Heart left ventricle (tissue), 13 donors: ENCODE measurements around the gene SLCO3A1.

ENCODE experiments used
- POLR2A ChIP-seq, 2 donors: fragments of 450-650 bp; IDR thresholded peaks; one replicate each; pipeline ENCODE4 v1.6.1; 2017; ENCODE audit warnings: antibody characterized with exemption in 2 of 2, mild to moderate bottlenecking in 2 of 2, moderate library complexity in 2 of 2
- TF ChIP-seq, protein P1 (sequence below), 12 donors: fragments of 200-600 bp; sonication (generic) in 4 of 12; IDR thresholded peaks; one replicate each; pipeline versions ENCODE4 v1.5.0 to v1.8.0; 2018 to 2022; ENCODE audit warnings: antibody characterized with exemption in 12 of 12, mild to moderate bottlenecking in 5 of 12
- donor health status: ischemic (EF 13 %, LVEDD 7.1; RV severe dilation, severe dysfunction).
- donor health status: DM: no; HTN: yes; CAD: no.
- donor health status: DM: no; HTN: no; CAD: no.
- donor health status: ischemic (EF 25% LVEDD 6.9; RV normal size, moderate dysfunction).
- donor health status: ischemic (EF 25% LVEDD 5.7; RV mildly dilated, moderate dysfunction).
- donor health status: ischemic (EF 35%, LVEDD 5.7; RV mildly dilated, moderate dysfunction).
- donor health status: nonischemic (EF 11% LVEDD 7.7; RV severe dilation, severe dysfunction).
- donor health status: DM: yes; HTN: yes; CAD: no.
- donor health status: PGD.
- donor health status: ischemic (EF 29% LVEDD 5.4; RV normal size, mild dysfunction).
- donor health status: nonischemic (EF 23%, LVEDD 6.1; RV moderate dilation, normal function).

DNA sequence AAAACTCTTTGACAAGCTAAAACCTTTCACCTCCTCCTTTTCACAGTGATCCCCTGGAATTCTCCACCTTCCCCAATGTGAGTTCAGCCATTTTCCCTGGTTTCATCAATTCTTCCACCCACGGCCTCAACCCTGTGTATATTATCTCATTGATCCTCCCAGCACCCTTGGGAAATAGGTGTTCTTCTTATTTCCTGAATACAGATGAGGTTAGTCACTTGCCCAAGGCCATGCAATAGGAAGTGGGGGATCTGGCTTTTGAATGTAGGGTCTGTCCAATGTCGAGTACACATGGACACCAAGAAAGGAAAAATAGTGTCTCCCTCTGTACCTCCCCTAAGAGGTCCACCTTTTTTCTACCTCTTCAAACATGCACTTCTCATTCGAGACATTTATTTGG lies 277.4 kb downstream of the SLCO3A1 start:
- TF ChIP-seq, protein P1, sequence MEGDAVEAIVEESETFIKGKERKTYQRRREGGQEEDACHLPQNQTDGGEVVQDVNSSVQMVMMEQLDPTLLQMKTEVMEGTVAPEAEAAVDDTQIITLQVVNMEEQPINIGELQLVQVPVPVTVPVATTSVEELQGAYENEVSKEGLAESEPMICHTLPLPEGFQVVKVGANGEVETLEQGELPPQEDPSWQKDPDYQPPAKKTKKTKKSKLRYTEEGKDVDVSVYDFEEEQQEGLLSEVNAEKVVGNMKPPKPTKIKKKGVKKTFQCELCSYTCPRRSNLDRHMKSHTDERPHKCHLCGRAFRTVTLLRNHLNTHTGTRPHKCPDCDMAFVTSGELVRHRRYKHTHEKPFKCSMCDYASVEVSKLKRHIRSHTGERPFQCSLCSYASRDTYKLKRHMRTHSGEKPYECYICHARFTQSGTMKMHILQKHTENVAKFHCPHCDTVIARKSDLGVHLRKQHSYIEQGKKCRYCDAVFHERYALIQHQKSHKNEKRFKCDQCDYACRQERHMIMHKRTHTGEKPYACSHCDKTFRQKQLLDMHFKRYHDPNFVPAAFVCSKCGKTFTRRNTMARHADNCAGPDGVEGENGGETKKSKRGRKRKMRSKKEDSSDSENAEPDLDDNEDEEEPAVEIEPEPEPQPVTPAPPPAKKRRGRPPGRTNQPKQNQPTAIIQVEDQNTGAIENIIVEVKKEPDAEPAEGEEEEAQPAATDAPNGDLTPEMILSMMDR (IDR thresholded peaks at IDR 0.05), result no peak
- TF ChIP-seq POLR2A (IDR thresholded peaks at IDR 0.05), result no peak
